ENCODE measurements around the gene ALG14.
"Not testable (repeated sequence)": the region's sequence is repeated elsewhere in the genome, so short reads cannot be mapped to it uniquely, and the experiment has no call there.

Gene ALG14

DNA sequence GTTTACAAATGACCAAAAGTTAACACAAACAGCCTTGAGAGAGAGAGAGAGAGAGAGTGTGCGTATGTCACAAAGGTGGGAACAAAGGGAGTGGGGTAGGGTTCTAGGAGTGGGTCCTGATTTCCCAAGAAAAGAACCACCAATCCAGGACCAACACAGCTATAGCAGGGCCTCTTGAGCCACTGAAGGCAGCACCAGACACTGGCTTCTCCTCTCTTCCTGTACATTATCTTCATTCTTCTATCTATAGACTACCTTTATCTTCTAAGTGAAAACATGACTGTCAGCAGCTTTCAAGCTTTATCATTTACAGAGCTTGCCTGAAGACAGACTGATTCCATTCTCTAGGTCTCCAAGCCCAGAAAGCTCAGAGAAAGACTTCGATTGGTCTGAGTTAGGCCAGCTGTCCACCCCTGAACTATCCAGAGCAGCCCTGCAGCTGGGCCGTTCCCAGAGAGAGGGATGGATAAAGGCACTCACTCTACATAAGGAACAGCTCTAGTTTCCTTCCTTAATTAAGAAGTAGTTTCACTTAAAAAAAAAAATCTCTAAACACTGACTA lies 11.2 kb downstream of the ALG14 start:
- TF ChIP-seq CTCF (IDR thresholded peaks at IDR 0.05; ENCODE audit: low read depth, low read length) = no peak
- no peak for DNase-seq
- H3K9me3 ChIP-seq (ENCODE audit: severe bottlenecking) = no peaks in the 10 kb centered on the region
- no peak overlapping the region for H3K27ac ChIP-seq
- H3K4me3 ChIP-seq (ENCODE audit: low read depth, low read length) = no peak overlapping the region
- no peaks in the 10 kb centered on the region for H3K36me3 ChIP-seq
- no peaks in the 10 kb centered on the region for H3K27me3 ChIP-seq (ENCODE audit: insufficient read depth, low read depth, severe bottlenecking)

- no peak for DNase-seq
- Histone ChIP-seq H3K4me3 (ENCODE audit: low read depth, low read length) (no peak overlapping the region), H3K27me3 (ENCODE audit: insufficient read depth, low read depth, severe bottlenecking) (no peaks in the 10 kb centered on the region), H3K36me3 (no peaks in the 10 kb centered on the region), H3K27ac (no peak overlapping the region), H3K9me3 (ENCODE audit: severe bottlenecking) (no peaks in the 10 kb centered on the region)
- no peak for TF ChIP-seq CTCF (IDR thresholded peaks at IDR 0.05; ENCODE audit: low read depth, low read length)
These were observed 13.8 kb downstream of the ALG14 start for GRCh38 chr1:95058974-95059373.

- H3K27ac ChIP-seq = no peak overlapping the region
- no peak for TF ChIP-seq CTCF (IDR thresholded peaks at IDR 0.05; ENCODE audit: low read depth, low read length)
- H3K4me3 ChIP-seq (ENCODE audit: low read depth, low read length) = no peak overlapping the region
- DNase-seq = no peak
- H3K36me3 ChIP-seq = no peaks in the 10 kb centered on the region
- H3K27me3 ChIP-seq (ENCODE audit: insufficient read depth, low read depth, severe bottlenecking) = no peaks in the 10 kb centered on the region
- no peaks in the 10 kb centered on the region for H3K9me3 ChIP-seq (ENCODE audit: severe bottlenecking)
These were observed 15.4 kb downstream of the ALG14 start for GRCh38 chr1:95057351-95057750.

- H3K4me3 ChIP-seq (ENCODE audit: low read depth, low read length) = no peak overlapping the region
- no peaks in the 10 kb centered on the region for H3K27me3 ChIP-seq (ENCODE audit: insufficient read depth, low read depth, severe bottlenecking)
- no peak overlapping the region for H3K27ac ChIP-seq
- H3K36me3 ChIP-seq = no peaks in the 10 kb centered on the region
- no peaks in the 10 kb centered on the region for H3K9me3 ChIP-seq (ENCODE audit: severe bottlenecking)
- no peak for DNase-seq
- no peak for TF ChIP-seq CTCF (IDR thresholded peaks at IDR 0.05; ENCODE audit: low read depth, low read length)
These were observed 22.8 kb downstream of the ALG14 start for GRCh38 chr1:95049935-95050334.

DNA sequence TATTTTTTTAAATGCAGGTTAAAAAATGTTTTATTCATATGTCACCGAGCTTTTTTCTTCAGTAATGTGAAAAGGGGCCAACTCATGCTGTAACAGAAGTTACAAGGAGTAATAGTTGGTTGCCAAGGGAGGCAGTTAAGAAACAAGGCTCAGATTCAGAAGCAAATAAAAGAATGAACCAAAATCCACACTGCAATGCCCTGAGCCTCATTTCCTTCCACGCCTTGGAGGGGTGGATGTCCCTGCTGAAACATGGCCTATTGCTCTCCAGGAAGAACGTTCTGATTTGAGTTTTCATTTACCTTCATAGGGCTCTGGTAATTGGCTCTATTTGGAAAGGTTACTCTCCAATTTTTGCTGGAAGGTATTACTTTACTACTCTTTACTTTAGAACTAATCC lies 24.4 kb downstream of the ALG14 start:
- Histone ChIP-seq H3K36me3 (no peaks in the 10 kb centered on the region), H3K4me3 (ENCODE audit: low read depth, low read length) (no peak overlapping the region), H3K27ac (no peak overlapping the region)

DNA sequence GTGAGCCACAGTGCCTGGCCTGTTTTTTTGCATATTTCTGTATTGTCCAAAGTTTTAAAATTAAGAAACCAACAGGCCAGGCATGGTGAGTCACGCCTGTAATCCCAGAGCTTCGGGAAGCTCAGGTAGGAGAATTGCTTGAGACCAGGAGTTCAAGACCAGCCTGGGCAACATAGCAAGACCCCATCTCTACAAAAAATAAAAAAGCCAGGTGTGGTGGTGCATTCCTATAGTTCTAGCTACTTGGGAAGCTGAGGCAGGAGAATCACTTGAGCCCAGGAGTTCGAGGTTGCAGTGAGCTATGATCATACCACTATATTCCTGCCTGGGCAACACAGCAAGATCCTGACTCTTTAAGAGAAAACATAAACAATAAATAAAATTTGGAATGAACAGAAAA lies 25.1 kb downstream of the ALG14 start:
- not testable (repeated sequence) for H3K27me3 ChIP-seq (ENCODE audit: insufficient read depth, low read depth, severe bottlenecking); H3K36me3 ChIP-seq; H3K9me3 ChIP-seq (ENCODE audit: severe bottlenecking); H3K27ac ChIP-seq; DNase-seq; H3K4me3 ChIP-seq (ENCODE audit: low read depth, low read length)

More for the DNA sequence above, 24.4 kb downstream of the ALG14 start:
- DNase-seq = no peak
- Histone ChIP-seq H3K9me3 (ENCODE audit: severe bottlenecking) (no peaks in the 10 kb centered on the region), H3K27me3 (ENCODE audit: insufficient read depth, low read depth, severe bottlenecking) (no peaks in the 10 kb centered on the region)
- no peak for TF ChIP-seq CTCF (IDR thresholded peaks at IDR 0.05; ENCODE audit: low read depth, low read length)

All from WERI-Rb-1 (cell line).